GM23338 (cell line): ENCODE data around the gene SPATA31E1. TPM values are rescaled to one million over a fixed set of nuclear protein-coding genes. Genes with fewer than 3 reads are reported as not detected.

ENCODE experiments used
- polyA plus RNA-seq: library from polyadenylated mRNA; unstranded; fragments of >200 nt; fragmentation: Nextera tagmentation; extraction: Ambion mirVana; gene quantifications from 2 replicates; pipeline ENCODE4 v1.2.1, GENCODE V29; 2016
- total RNA-seq: library from RNA; depleted of rRNA; stranded (reverse); fragments of >200 nt; shearing (Covaris generic); gene quantifications from 2 replicates; pipeline ENCODE4 v1.2.3, GENCODE V29; 2014; rRNA removed

Gene SPATA31E1
- total and polyA plus RNA-seq, 2 experiments from 2014 or later = 0.05 TPM; not detected in 1

Other genes with a start within 250 kb of the SPATA31E1 start
- gene CTSL, start 156.8 kb upstream of the SPATA31E1 start, total RNA-seq = 30.4 and 34.5 TPM in 2 replicates
- gene CTSL, start 156.8 kb upstream of the SPATA31E1 start, polyA plus RNA-seq = 34.5 and 35.3 TPM in 2 replicates
- 0.08 TPM in 1 of 2 replicates, not detected in the other for gene SPATA31C1, start 35.1 kb downstream of the SPATA31E1 start, total RNA-seq
- gene SPATA31C1, start 35.1 kb downstream of the SPATA31E1 start, polyA plus RNA-seq = 0.16 TPM in 1 of 2 replicates, not detected in the other
- 3.2 and 3.6 TPM in 2 replicates for gene CDK20, start 91.7 kb downstream of the SPATA31E1 start, total RNA-seq
- 2.1 and 2.5 TPM in 2 replicates for gene CDK20, start 91.7 kb downstream of the SPATA31E1 start, polyA plus RNA-seq